GM23248 (cell line): Measurements from ENCODE around the gene PHF21A.

ENCODE experiments used
- EZH2 ChIP-seq: fragments of 200-600 bp; sonication (generic); IDR thresholded peaks from 2 replicates; pipeline ENCODE4 v1.6.1; 2018; ENCODE audit warnings: antibody characterized with exemption, mild to moderate bottlenecking; ENCODE audit not compliant: insufficient read depth, poor library complexity, severe bottlenecking
- EZH2phosphoT487 ChIP-seq: fragments of 200-600 bp; sonication (generic); IDR thresholded peaks from 2 replicates; pipeline ENCODE4 v1.6.1; 2018; ENCODE audit warnings: antibody characterized with exemption, moderate library complexity, mild to moderate bottlenecking, low read depth; ENCODE audit not compliant: insufficient read depth

DNA sequence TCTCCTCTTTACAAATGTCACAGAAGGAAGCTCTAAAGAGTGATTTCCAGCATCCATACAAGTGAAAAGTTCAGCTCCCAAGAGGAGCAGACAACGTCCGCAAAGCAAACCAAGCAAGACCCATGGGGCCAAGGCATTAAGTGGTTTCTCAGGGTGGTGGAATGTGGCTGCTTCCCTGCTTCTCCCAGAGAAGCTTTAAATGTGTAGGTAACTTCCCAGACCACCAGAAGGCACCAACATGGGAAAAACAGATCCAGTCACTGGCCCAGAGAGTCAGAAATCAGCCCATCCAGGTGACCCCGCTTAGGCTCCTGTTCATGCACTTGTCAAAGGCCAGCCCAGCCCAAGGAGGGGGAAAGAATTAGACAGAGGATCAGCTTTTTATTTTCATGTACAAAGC is 13.3 kb upstream of the PHF21A start:
- TF ChIP-seq EZH2phosphoT487 (no peak), EZH2 (no peak)
